A549 (cell line): ENCODE data around the gene MRPS34. TPM values are rescaled to one million over a fixed set of nuclear protein-coding genes. Genes with fewer than 3 reads are reported as not detected.

Source experiments
- ATAC-seq, 2 experiments: fragments of 200-7000 bp in 1 of 2; fragments of >200 bp in 1 of 2; cut with Nextera tagmentation in 1 of 2; cut with Tn5 transposase in 1 of 2; 3 replicates each; pipeline versions ENCODE4 v1.8.0 to v1.9.1; 2018 to 2020; ENCODE audit warnings: mild to moderate bottlenecking in 1 of 2, moderate library complexity in 1 of 2
- CTCF ChIA-PET: fragments of 300-600 bp; sonication (Branson Sonifier 250); formaldehyde crosslinking; extraction: SDS; loops from one replicate; lab custom pipeline; 2021; ENCODE audit warnings: antibody characterized with exemption, inconsistent platforms; lab: Yijun Ruan, JAX
- POLR2A ChIA-PET: fragments of 350-600 bp; formaldehyde crosslinking; extraction: SDS; loops from one replicate; lab custom pipeline; 2021; ENCODE audit warnings: antibody characterized with exemption, inconsistent platforms; lab: Yijun Ruan, JAX
- DNase-seq, 2 experiments: peaks; one replicate each; pipeline versions ENCODE4 v3.0.0 to v3.0.0-alpha.2; 2011 to 2016; ENCODE audit warnings: low read depth in 1 of 2, low spot score in 1 of 2
- FAIRE-seq: peaks from 2 replicates; lab custom pipeline; 2011; peaks lifted over from hg19 to GRCh38; lab: Jason Lieb, UNC
- H3K27ac ChIP-seq, 2 experiments: fragments of >200 bp; sonication (Bioruptor Twin); formaldehyde crosslinking; 3 replicates each; pipeline ENCODE4 v1.5.1; 2016 to 2017
- H3K4me1 ChIP-seq: fragments of >200 bp; sonication (Bioruptor Twin); formaldehyde crosslinking; 3 replicates; pipeline ENCODE4 v1.6.1; 2016
- H3K4me2 ChIP-seq: fragments of >200 bp; sonication (Bioruptor Twin); formaldehyde crosslinking; 3 replicates; pipeline ENCODE4 v1.6.1; 2016
- H3K4me3 ChIP-seq: fragments of >200 bp; sonication (Bioruptor Twin); formaldehyde crosslinking; 3 replicates; pipeline ENCODE4 v1.5.1; 2016
- H3K9me3 ChIP-seq: fragments of >200 bp; sonication (Bioruptor Twin); formaldehyde crosslinking; 3 replicates; pipeline ENCODE4 v1.6.1; 2016
- E2F6 ChIP-seq: IDR thresholded peaks from 2 replicates; pipeline ENCODE4 v1.6.1; 2012; ENCODE audit warnings: low read depth, borderline replicate concordance
- ESRRA ChIP-seq: fragments of 150-350 bp; IDR thresholded peaks from 2 replicates; pipeline ENCODE4 v1.6.1; 2014; ENCODE audit warnings: mild to moderate bottlenecking, low read length, borderline replicate concordance
- HEYL ChIP-seq: fragments of 250-450 bp; sonication (Bioruptor Pico); IDR thresholded peaks from 2 replicates; pipeline ENCODE4 v1.8.0; 2021; ENCODE audit warnings: mild to moderate bottlenecking, moderate library complexity
- JUN ChIP-seq, 2 experiments: fragments of >200 bp; sonication (Bioruptor Twin); formaldehyde crosslinking; IDR thresholded peaks; 2 replicates in 1 of 2; 3 replicates in 1 of 2; pipeline ENCODE4 v1.6.1; 2016 to 2017
- KDM5A ChIP-seq: fragments of 200-600 bp; sonication (generic); IDR thresholded peaks from 2 replicates; pipeline ENCODE4 v1.6.1; 2016; ENCODE audit warnings: antibody characterized with exemption, mild to moderate bottlenecking
- PBX3 ChIP-seq: IDR thresholded peaks from 2 replicates; pipeline ENCODE4 v1.6.1; 2012
- POLR2A ChIP-seq: IDR thresholded peaks from 2 replicates; pipeline ENCODE4 v1.6.1; 2012; ENCODE audit warnings: mild to moderate bottlenecking, low read length
- POLR2AphosphoS2 ChIP-seq: conservative IDR thresholded peaks from 2 replicates; pipeline ENCODE4 v1.6.1; 2012; ENCODE audit warnings: low read length, improper control_type of control experiment, inconsistent platforms
- TP53 ChIP-seq: fragments of 250-450 bp; sonication (Bioruptor Pico); IDR thresholded peaks from 2 replicates; pipeline ENCODE4 v1.5.0; 2021; ENCODE audit warnings: mild to moderate bottlenecking, moderate library complexity
- ZC3H11A ChIP-seq: fragments of 450-650 bp; IDR thresholded peaks from 2 replicates; pipeline ENCODE4 v1.6.1; 2014; ENCODE audit warnings: antibody characterized with exemption, mild to moderate bottlenecking
- ZNF302 ChIP-seq: fragments of 250-450 bp; sonication (Bioruptor Pico); IDR thresholded peaks from 2 replicates; pipeline ENCODE4 v1.9.0; 2021; ENCODE audit warnings: inconsistent platforms, mild to moderate bottlenecking, moderate library complexity
- WGBS: methylation state at CpG from one replicate; pipeline ENCODE4 v1.1.6; 2017; ENCODE audit errors: missing lambda C conversion rate; 5-methylcytosine and 5-hydroxymethylcytosine counted together
- polyA plus RNA-seq, 4 experiments: library from polyadenylated mRNA; depleted of rRNA in 3 of 4; stranded (reverse); fragments of >200 nt; fragmentation: RNase III in 1 of 4; extraction: RNeasy Plus Mini Kit Qiagen cat#74134 plus additional on column Dnase treatment in 1 of 4; gene quantifications; 2 replicates in 3 of 4; 3 replicates in 1 of 4; pipeline ENCODE4 v1.2.3, GENCODE V29; 2011 to 2017
- TF ChIP-seq, protein P1 (sequence below): fragments of 250-450 bp; sonication (Bioruptor Pico); IDR thresholded peaks from 2 replicates; pipeline ENCODE4 v1.5.0; 2020; ENCODE audit warnings: low read depth, mild to moderate bottlenecking, moderate library complexity
- TF ChIP-seq, protein P2 (sequence below): fragments of 450-650 bp; IDR thresholded peaks from 2 replicates; pipeline ENCODE4 v1.6.1; 2014; ENCODE audit warnings: antibody characterized with exemption

MRPS34 gene
- polyA plus RNA-seq, 2 of the 4 experiments (the other 2 are of a cell fraction) = 118 to 220 TPM

DNA sequence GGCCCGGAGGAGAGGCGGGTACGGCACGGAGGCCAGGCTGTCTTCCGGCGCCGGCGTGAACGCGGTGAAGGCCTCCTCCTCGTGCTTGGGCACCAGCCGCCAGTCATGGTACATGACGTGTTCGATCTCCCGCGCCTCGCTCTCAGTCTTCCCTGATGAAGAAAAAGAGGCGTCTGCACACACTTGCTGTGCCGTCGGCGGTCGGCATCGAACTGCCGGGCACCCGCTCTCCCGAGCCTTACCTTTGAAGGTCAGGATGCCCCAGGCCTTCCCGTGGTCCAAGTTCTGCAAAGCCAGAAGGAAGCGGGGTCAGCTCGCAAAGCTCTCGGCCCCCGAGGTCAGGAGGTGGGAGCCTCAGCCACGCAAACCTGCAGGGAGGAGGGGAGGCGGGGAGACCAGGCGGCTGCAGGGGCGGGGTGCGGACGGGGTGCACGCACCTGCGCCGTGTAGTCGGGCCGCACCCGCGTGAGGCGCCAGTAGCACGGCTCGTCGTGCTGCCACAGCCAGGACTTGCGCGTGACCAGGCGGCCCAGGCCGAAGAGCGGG is 499 bp downstream of the MRPS34 start, which contains the start of gene EME2:
TSS of gene EME2 (plus strand) at position 449 of the 546 bp plus-strand sequence. CDS start 418 bp downstream, outside the sequence.
- 3% methylated on average over 35 of the region's 53 CpGs for WGBS
- Histone ChIP-seq H3K4me1 (peaks cover 21% of the 10 kb centered on the region), H3K27ac (peak within 1 kb of the TSS; percentile 95 to 98), H3K9me3 (no peaks in the 10 kb centered on the region), H3K4me2 (peak within 1 kb of the TSS; percentile 98), H3K4me3 (peak within 1 kb of the TSS; percentile 85)
- CTCF ChIA-PET = interaction anchor here (0.7 to 3.5 kb wide), 11 partner anchors 9 to 134 kb away, joined by 3 to 15 read pairs (median 4); partner anchors contain the start of genes IGFALS, MAPK8IP3, NUBP2 and SPSB3
- no peak for TF ChIP-seq POLR2AphosphoS2
- TF ChIP-seq ZNF302 (CRISPR knock-in tag) = no peak
- TF ChIP-seq ZC3H11A = no peak
- TF ChIP-seq KDM5A = no peak
- TF ChIP-seq E2F6 = no peak; the same call in 1 of the 2 replicates
- no peak for TF ChIP-seq JUN (IDR thresholded peaks at IDR 0.05)
- TF ChIP-seq, protein P1, sequence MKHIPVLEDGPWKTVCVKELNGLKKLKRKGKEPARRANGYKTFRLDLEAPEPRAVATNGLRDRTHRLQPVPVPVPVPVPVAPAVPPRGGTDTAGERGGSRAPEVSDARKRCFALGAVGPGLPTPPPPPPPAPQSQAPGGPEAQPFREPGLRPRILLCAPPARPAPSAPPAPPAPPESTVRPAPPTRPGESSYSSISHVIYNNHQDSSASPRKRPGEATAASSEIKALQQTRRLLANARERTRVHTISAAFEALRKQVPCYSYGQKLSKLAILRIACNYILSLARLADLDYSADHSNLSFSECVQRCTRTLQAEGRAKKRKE = no peak
- TF ChIP-seq HEYL (CRISPR knock-in tag) = no peak
- ATAC-seq = peak; percentile 1 to 13; a peak in 3 of 6 replicates
- DNase-seq = peak in 1 of 2 experiments; percentile 64
- no peak for FAIRE-seq
- POLR2A ChIA-PET = interaction anchor here (0.6 to 6.5 kb wide), 5 partner anchors 10 to 94 kb away, joined by 3 to 46 read pairs (median 3); partner anchors contain the start of genes JPT2, NUBP2 and SPSB3

DNA sequence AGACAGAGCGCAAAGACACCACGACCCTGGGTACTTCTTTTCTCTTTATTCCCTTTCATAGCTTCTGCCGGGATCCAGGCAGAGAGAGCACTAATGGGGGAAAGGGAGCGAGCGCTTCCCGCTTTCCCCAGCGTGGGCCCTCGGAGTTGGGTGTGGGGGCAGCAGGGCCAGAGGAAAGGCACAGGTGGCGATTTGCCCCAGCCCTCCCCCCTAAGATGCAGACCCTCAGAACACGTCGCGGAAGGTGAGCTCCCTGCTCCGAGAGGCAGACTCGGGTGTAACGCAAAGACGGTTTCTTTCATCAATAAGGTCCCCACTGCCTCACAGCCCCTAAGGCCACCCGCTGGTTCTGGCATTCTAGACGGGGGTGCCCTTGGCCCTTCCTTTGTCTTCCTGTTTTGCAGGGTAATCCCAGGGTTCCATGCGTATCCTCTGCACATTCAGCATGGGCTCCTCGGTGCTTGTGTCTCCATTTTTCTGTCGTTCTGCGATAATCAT is 1.0 kb downstream of the MRPS34 start:
- 0 out of 5 replicates have a peak, but pooled peaks of 1 of the 2 experiments have one; percentile 10 for TF ChIP-seq JUN (IDR thresholded peaks at IDR 0.05)
- TF ChIP-seq ESRRA = no peak
- no peak for TF ChIP-seq PBX3
- no peak for TF ChIP-seq TP53 (CRISPR knock-in tag)
- TF ChIP-seq, all 56 proteins: peak for 1
- peak overlapping the region; percentile 95 to 98 for H3K27ac ChIP-seq
- peaks cover 21% of the 10 kb centered on the region for H3K4me1 ChIP-seq
- peak overlapping the region; percentile 85 for H3K4me3 ChIP-seq
- peak overlapping the region; percentile 98 for H3K4me2 ChIP-seq
- ChIA-PET POLR2A (interaction anchor here (1.0 to 6.5 kb wide), 4 partner anchors 10 to 66 kb away, joined by 3 to 46 read pairs (median 6); partner anchors contain the start of genes MAPK8IP3, NUBP2 and SPSB3), CTCF (interaction anchor here (0.6 to 3.5 kb wide), 10 partner anchors 8 to 71 kb away, joined by 3 to 15 read pairs (median 5); partner anchors contain the start of genes MAPK8IP3, NUBP2 and SPSB3)
- no peak for ATAC-seq
- 12% methylated on average over 20 of the region's 22 CpGs for WGBS
- FAIRE-seq = no peak
- no peaks in the 10 kb centered on the region for H3K9me3 ChIP-seq
- no peak for DNase-seq

- Histone ChIP-seq H3K4me2 (peak within 1 kb of the TSS; percentile 98), H3K4me1 (peaks cover 21% of the 10 kb centered on the region), H3K27ac (peak within 1 kb of the TSS; percentile 95 to 98), H3K4me3 (peak within 1 kb of the TSS; percentile 85), H3K9me3 (no peaks in the 10 kb centered on the region)
- peak in 1 of 2 experiments; percentile 77; a peak in 3 of 5 replicates for TF ChIP-seq JUN (IDR thresholded peaks at IDR 0.05)
- TF ChIP-seq POLR2A = peak; percentile 26; the same call in 1 of the 2 replicates
- peak; percentile 32; the same call in 1 of the 2 replicates for TF ChIP-seq PBX3
- TF ChIP-seq, protein P2, sequence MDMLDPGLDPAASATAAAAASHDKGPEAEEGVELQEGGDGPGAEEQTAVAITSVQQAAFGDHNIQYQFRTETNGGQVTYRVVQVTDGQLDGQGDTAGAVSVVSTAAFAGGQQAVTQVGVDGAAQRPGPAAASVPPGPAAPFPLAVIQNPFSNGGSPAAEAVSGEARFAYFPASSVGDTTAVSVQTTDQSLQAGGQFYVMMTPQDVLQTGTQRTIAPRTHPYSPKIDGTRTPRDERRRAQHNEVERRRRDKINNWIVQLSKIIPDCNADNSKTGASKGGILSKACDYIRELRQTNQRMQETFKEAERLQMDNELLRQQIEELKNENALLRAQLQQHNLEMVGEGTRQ = no peak
- FAIRE-seq (no peak), DNase-seq (peak; percentile 76), ATAC-seq (peak; percentile 41 to 52)
- no CpG with 5 or more reads among the region's 79 CpGs for WGBS
- CTCF ChIA-PET = interaction anchor here (0.6 to 3.5 kb wide), 11 partner anchors 9 to 71 kb away, joined by 3 to 15 read pairs (median 5); partner anchors contain the start of genes MAPK8IP3, NUBP2 and SPSB3
- POLR2A ChIA-PET = interaction anchor here (1.0 to 6.5 kb wide), 5 partner anchors 11 to 79 kb away, joined by 3 to 46 read pairs (median 3); partner anchors contain the start of genes MAPK8IP3, NUBP2 and SPSB3
Observed at GRCh38 chr16:1771188-1771863, 1.6 kb downstream of the MRPS34 start, which contains the start of gene NME3. Gene NME3, minus strand, starts transcription at chr16:1771543. Its CDS starts 9 bp downstream, at chr16:1771534.
